Parathyroid adenoma (tissue), 2 donors: ENCODE results near the gene ACYP2.

Source experiments
- H2AFZ ChIP-seq: fragments of 300-600 bp; sonication (generic); one replicate; pipeline ENCODE4 v1.7.0; 2017; ENCODE audit warnings: antibody characterized with exemption, mild to moderate bottlenecking
- H3K27ac ChIP-seq: fragments of 300-600 bp; sonication (generic); one replicate; pipeline ENCODE4 v1.7.0; 2017
- H3K27me3 ChIP-seq: fragments of 300-600 bp; sonication (generic); one replicate; pipeline ENCODE4 v1.7.0; 2017; ENCODE audit warnings: low read length; ENCODE audit not compliant: control insufficient read depth, insufficient read depth
- H3K36me3 ChIP-seq: fragments of 300-600 bp; sonication (generic); one replicate; pipeline ENCODE4 v1.7.0; 2017; ENCODE audit warnings: low read length; ENCODE audit not compliant: control insufficient read depth, insufficient read depth
- H3K4me1 ChIP-seq: fragments of 300-600 bp; sonication (generic); one replicate; pipeline ENCODE4 v1.7.0; 2017; ENCODE audit warnings: control low read depth
- H3K4me2 ChIP-seq: fragments of 300-600 bp; sonication (generic); one replicate; pipeline ENCODE4 v1.7.0; 2017; ENCODE audit warnings: low read length
- H3K4me3 ChIP-seq: fragments of 300-600 bp; sonication (generic); one replicate; pipeline ENCODE4 v1.7.0; 2017; ENCODE audit warnings: low read depth, low read length
- H3K79me2 ChIP-seq: fragments of 300-600 bp; sonication (generic); one replicate; pipeline ENCODE4 v1.7.0; 2017; ENCODE audit warnings: control low read depth
- H3K9ac ChIP-seq: fragments of 300-600 bp; sonication (generic); one replicate; pipeline ENCODE4 v1.7.0; 2017; ENCODE audit warnings: mild to moderate bottlenecking
- H3K9me3 ChIP-seq: fragments of 300-600 bp; sonication (generic); one replicate; pipeline ENCODE4 v1.7.0; 2017; ENCODE audit warnings: low read length; ENCODE audit not compliant: control insufficient read depth
- CTCF ChIP-seq: fragments of 300-600 bp; sonication (generic); IDR thresholded peaks from one replicate; pipeline ENCODE4 v1.7.0; 2017; ENCODE audit warnings: antibody characterized with exemption, mild to moderate bottlenecking
- donor health status: primary hyperparathyroidism.

Gene ACYP2

GRCh38 chr2:54271843-54272627 lies 156.6 kb downstream of the ACYP2 start:
- Histone ChIP-seq H3K4me2 (no peak overlapping the region), H3K9ac (no peak overlapping the region), H3K79me2 (no peaks in the 10 kb centered on the region), H3K27ac (no peak overlapping the region), H3K4me3 (no peak overlapping the region), H3K9me3 (no peaks in the 10 kb centered on the region), H3K4me1 (no peaks in the 10 kb centered on the region), H3K36me3 (no peaks in the 10 kb centered on the region), H3K27me3 (no peaks in the 10 kb centered on the region), H2AFZ (no peak overlapping the region)
- no peak for TF ChIP-seq CTCF

GRCh38 chr2:54274781-54275242 lies 159.4 kb downstream of the ACYP2 start:
- H2AFZ ChIP-seq = no peak overlapping the region
- H3K4me2 ChIP-seq = no peak overlapping the region
- no peaks in the 10 kb centered on the region for H3K4me1 ChIP-seq
- H3K79me2 ChIP-seq = no peaks in the 10 kb centered on the region
- H3K27me3 ChIP-seq = no peaks in the 10 kb centered on the region
- TF ChIP-seq CTCF = no peak
- H3K36me3 ChIP-seq = no peaks in the 10 kb centered on the region
- no peak overlapping the region for H3K4me3 ChIP-seq
- no peak overlapping the region for H3K27ac ChIP-seq
- H3K9ac ChIP-seq = no peak overlapping the region
- no peaks in the 10 kb centered on the region for H3K9me3 ChIP-seq

- Histone ChIP-seq H3K9ac (no peak overlapping the region), H3K36me3 (no peaks in the 10 kb centered on the region), H2AFZ (no peak overlapping the region), H3K4me3 (no peak overlapping the region), H3K4me1 (no peaks in the 10 kb centered on the region), H3K79me2 (no peaks in the 10 kb centered on the region), H3K4me2 (no peak overlapping the region), H3K9me3 (no peaks in the 10 kb centered on the region), H3K27ac (no peak overlapping the region), H3K27me3 (no peaks in the 10 kb centered on the region)
- TF ChIP-seq CTCF = no peak
Observed at GRCh38 chr2:54275541-54275940, 160.1 kb downstream of the ACYP2 start.

GRCh38 chr2:54279385-54279784 lies 164.0 kb downstream of the ACYP2 start:
- H3K4me3 ChIP-seq = no peak overlapping the region
- H2AFZ ChIP-seq = no peak overlapping the region
- H3K27ac ChIP-seq = no peak overlapping the region
- H3K9me3 ChIP-seq = no peaks in the 10 kb centered on the region
- no peak for TF ChIP-seq CTCF
- H3K36me3 ChIP-seq = no peaks in the 10 kb centered on the region
- H3K79me2 ChIP-seq = no peaks in the 10 kb centered on the region
- H3K4me1 ChIP-seq = no peaks in the 10 kb centered on the region
- no peak overlapping the region for H3K4me2 ChIP-seq
- no peaks in the 10 kb centered on the region for H3K27me3 ChIP-seq
- no peak overlapping the region for H3K9ac ChIP-seq

GRCh38 chr2:54284826-54285225 lies 169.4 kb downstream of the ACYP2 start:
- no peak overlapping the region for H3K27ac ChIP-seq
- H3K79me2 ChIP-seq = no peaks in the 10 kb centered on the region
- H2AFZ ChIP-seq = no peak overlapping the region
- H3K9ac ChIP-seq = no peak overlapping the region
- H3K27me3 ChIP-seq = no peaks in the 10 kb centered on the region
- no peaks in the 10 kb centered on the region for H3K4me1 ChIP-seq
- no peak for TF ChIP-seq CTCF
- no peak overlapping the region for H3K4me3 ChIP-seq
- H3K9me3 ChIP-seq = no peaks in the 10 kb centered on the region
- no peak overlapping the region for H3K4me2 ChIP-seq
- no peaks in the 10 kb centered on the region for H3K36me3 ChIP-seq
